Medulla oblongata (tissue), 1 donor: Measurements from ENCODE around the gene HHAT.

Source experiments
- DNase-seq: peaks from one replicate; pipeline ENCODE4 v3.0.0-alpha.2; 2015; ENCODE audit errors: extremely low spot score

Gene HHAT

DNA sequence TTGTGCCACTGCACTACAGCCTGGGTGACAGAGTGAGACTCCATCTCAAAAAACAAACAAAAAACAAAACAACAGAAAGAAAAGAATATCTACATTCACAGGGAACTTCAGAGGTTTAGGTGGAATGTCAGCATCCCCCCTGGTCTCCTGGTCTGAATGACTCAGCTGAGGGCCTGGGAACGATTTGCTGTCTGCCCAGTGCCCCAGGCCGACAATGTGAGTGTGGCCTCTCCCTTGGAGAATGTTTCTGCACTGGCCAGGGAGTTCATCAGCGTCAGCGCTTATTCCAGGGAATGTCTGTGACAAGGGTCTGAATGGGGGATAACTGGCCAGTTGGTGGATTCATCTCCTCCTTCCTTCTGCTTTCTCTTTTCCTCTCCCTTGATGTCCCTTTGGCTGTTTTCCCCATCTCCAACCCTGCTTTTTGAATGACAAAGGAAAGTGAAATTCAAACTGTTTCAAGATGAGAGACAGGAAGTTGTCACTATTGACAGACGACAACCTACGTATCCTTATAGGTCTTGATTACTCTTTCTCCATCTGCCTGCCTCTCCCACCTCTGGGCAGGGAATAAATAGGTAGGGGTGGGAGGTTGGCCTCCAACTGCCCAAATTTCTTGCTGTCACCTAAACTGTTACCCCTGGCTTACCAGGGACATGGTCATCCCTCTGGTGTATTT is 213.1 kb downstream of the HHAT start:
- no peak for DNase-seq

DNA sequence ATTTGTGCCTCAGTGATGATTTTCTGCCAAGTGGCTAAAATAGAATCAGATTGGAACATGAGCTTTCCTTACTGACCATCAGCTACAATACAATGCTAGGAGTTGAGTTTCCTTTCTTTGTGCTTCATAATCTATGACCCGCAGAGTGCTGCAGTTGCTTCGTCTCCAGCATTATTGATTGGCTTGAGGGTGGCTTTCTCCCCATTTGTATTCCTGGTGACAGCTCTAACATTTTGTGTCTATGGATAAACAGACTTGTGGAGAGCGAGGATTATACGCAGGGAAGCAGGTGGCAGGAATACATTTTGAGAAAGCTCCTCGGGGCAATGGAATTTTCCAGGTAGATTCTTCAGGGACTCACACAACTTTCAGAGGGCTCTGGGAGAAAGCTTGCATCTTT is 223.2 kb downstream of the HHAT start:
- DNase-seq, result no peak

GRCh38 chr1:210553711-210554110 is 225.0 kb downstream of the HHAT start:
- DNase-seq, result no peak

GRCh38 chr1:210554382-210554781 is 225.7 kb downstream of the HHAT start:
- no peak for DNase-seq

DNA sequence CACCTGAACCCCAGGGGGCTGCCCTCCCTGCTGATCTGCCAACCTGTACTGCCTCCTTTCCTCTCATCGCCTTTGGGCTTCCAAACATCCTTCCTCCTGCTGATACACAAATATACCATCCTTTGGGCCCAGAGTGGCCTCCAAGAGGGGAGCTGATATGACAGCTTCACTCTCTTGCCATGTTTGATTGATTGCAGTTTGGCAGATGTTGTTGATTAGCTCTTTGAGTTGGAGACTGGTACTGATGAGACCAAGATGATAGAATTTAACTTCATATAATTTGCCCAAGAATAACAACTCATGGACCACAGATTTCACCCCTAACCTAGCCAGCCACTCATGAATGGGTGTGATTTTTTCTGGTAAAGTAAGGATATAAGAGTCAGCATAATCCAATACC is 227.8 kb downstream of the HHAT start:
- DNase-seq, result no peak

DNA sequence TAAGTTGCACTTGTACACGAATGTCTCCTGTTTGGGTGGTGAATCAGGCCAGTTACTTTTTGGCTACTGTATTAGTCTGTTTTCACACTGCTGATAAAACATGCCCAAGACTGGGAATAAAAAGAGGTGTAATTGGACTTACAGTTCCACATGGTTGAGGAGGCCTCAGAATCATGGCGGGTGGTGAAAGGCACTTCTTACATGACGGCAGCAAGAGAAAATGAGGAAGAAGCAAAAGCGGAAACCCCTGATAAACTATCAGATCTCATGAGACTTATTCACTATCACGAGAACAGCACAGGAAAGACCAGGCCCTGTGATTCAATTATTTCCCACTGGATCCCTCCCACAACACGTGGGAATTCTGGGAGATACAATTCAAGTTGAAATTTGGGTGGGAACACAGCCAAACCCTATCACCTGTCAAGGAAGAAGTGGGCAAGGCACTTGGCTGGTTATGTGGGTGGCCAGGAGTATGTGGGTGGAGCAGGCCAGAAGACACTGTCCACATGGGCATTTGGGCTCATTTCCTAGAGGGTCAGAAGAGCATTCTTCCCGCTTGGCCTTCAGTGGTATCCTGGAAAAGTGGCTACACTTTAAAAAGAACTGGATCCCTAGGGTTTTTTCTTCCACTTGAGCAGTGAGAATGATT is 228.8 kb downstream of the HHAT start:
- DNase-seq, result no peak

DNA sequence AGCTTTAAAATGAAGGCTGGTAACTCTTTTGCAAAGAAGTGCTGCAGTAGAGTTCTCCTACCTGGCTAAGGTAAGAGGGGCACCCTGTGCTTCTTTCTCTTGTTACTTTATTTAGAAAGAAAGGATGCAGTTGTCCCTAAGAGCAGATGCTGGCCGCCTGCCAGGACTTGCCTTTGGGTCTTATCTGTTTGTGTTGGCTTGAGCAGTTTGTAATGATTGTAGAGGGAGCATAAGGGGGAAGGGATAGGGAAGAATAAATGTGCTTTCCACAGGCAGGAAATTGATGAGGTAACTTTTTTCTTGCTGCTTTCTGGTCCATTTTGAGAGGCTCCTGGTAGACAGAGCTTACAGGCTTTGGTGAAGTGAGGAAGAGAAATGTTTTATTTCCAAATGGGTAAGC is 229.6 kb downstream of the HHAT start:
- no peak for DNase-seq

- no peak for DNase-seq
Observed at GRCh38 chr1:210565306-210565705, 236.6 kb downstream of the HHAT start.

GRCh38 chr1:210568631-210569030 is 239.9 kb downstream of the HHAT start:
- DNase-seq, result no peak

GRCh38 chr1:210570116-210570515 is 241.4 kb downstream of the HHAT start:
- no peak for DNase-seq

GRCh38 chr1:210571356-210572284 is 242.9 kb downstream of the HHAT start:
- DNase-seq, result no peak

DNA sequence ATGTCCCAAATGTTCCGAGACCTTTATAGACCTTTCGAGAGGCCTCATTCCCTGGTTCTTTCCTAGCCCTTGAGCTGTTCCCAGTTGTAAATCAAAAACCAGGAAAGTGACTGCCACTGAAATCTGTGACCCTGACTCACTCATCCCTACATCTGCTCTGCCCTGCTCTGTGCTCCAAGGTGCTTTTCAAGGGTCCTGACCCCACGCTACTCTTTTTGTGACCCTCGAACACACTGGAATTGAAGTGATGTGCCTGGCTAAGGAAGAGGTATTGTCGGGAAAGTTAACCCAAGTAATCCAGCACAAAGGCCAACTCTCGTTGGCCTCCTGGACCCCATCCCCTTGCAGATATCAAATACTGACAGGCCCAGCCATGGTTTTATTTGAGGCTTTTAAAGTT is 244.4 kb downstream of the HHAT start:
- no peak for DNase-seq

GRCh38 chr1:210582205-210582970 is 253.7 kb downstream of the HHAT start:
- DNase-seq, result no peak

- DNase-seq, result peak; percentile 96
Observed at GRCh38 chr1:210584439-210585113, 255.9 kb downstream of the HHAT start.

DNA sequence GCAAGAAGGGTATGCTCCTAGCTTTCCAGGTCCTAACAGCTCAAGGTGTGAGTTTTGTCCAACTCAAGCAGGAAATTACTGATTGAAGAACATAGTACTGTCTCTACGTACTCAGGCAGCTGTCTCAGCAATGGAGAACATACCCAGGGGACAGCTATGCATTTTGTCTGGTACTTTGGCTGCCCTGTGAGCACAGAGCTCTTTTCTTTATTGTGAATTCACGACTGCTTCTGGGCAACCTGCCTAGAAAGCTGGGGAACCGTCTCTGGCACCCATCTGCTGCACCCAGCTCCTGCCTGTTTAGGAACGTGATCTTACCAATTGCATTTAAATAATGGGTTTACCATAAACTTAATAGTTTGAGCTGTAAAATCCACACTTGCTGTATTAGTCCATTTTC is 258.1 kb downstream of the HHAT start:
- DNase-seq, result peak; percentile 80

GRCh38 chr1:210587566-210587965 is 258.9 kb downstream of the HHAT start:
- no peak for DNase-seq

DNA sequence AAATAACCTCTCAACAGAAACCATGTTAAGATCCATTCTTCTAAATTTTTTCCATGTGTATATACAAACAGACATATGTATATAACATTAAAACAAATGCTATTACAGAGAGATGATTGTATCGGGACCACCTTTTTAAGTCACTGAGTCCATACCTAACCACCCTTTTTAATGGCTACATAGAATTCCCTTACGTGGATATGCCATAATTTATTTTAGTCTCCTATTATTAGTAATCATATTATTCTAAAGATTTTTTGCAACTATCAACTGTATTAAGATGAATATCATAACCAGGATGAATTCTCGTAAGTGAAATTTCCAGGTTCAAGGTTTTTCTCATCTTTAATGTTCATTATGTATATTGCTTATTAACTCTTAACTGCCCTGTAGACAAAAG is 259.7 kb downstream of the HHAT start:
- no peak for DNase-seq

- DNase-seq, result no peak
Observed at GRCh38 chr1:210588946-210589345, 260.2 kb downstream of the HHAT start.

DNA sequence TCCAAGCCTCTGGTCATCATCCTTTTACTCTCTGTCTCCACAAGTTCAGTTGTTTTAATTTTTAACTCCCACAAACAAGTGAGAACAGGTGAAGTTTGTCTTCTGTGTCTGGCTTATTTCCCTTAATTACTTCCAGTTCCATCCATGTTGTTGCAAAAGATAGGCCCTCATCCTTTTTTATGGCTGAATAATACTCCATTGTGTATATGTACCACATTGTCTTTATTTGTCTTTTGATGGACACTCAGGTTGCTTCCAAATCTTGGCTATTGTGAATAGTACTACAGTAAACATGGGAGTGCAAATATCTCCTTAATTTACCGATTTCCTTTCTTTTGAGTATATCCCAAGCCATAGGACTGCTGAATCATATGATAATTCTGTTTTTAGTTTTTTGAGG is 262.5 kb downstream of the HHAT start:
- DNase-seq, result no peak

GRCh38 chr1:210594605-210595004 is 265.9 kb downstream of the HHAT start:
- DNase-seq, result no peak

GRCh38 chr1:210596641-210597040 is 267.9 kb downstream of the HHAT start:
- DNase-seq, result no peak
